ENCODE data around the gene HNRNPL.
A peak's percentile ranks its signal among the peaks of the same experiment; 100 is the strongest.
"Not testable (repeated sequence)": the region's sequence is repeated elsewhere in the genome, so short reads cannot be mapped to it uniquely, and the experiment has no call there.

HNRNPL gene

DNA sequence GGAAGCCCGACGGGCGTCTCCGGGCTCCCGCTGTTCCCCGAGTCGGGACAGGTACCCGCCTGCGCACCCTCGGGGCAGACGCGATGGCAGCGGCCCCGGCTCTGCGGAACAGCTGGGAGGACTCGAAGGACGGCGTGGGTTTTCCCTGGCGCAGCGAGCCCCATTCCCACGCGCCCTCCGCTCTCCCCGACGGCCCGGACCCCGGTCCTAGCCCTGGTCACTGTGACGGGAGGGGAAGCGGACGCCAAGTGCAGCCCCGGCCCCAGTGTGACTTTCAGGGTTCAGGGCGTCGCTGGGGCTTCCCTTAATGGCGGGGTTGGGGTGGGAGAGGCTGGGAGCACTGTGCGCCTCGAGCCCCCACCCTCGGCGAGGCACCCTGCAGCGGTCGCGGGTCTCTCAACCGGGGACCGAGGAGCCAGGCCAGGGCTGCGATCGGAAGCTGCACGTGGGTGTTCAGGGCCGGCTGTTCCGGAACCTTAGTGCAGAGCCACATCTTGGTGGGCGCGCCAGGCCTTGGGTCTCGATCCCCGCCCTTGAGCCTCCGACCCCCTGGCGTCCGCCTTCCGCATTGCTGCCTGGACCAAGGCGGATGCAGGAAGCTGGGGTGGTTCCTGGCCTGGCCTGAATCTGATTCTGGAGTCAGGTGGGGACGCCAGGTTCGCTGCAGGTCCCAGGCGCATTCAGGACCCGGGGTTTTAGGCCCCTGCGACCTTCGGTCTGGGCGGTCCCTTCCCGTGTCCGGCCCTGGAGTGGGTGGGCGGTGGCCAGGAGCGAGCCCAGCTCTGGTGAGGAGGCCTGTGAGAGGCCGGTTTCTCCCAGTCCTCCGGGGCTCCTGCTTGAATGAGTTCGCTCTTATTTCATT, 57.3 kb downstream of the HNRNPL start:
- Histone ChIP-seq H3K27ac (ENCODE audit: low read length) (no peak overlapping the region), H4K20me1 (ENCODE audit: insufficient read depth, low read length) (no peaks in the 10 kb centered on the region), H3K9me3 (ENCODE audit: insufficient read depth, low read length, severe bottlenecking) (no peaks in the 10 kb centered on the region), H3K36me3 (ENCODE audit: insufficient read depth, low read length) (no peaks in the 10 kb centered on the region), H3K9ac (ENCODE audit: low read depth, low read length) (no peak overlapping the region), H3K27me3 (ENCODE audit: insufficient read depth, low read length, poor library complexity) (no peaks in the 10 kb centered on the region), H2AFZ (ENCODE audit: low read depth, low read length) (no peak overlapping the region), H3K4me2 (ENCODE audit: insufficient read depth, low read length) (no peak overlapping the region), H3K4me3 (ENCODE audit: low read depth in 1 of 2, low read length in 2 of 2) (no peak overlapping the region), H3K79me2 (ENCODE audit: insufficient read depth, low read length) (no peaks in the 10 kb centered on the region), H3K4me1 (ENCODE audit: insufficient read depth, low read length) (no peaks in the 10 kb centered on the region)
- DNase-seq (no peak), ATAC-seq (ENCODE audit: insufficient read depth, low read depth) (no peak)
- TF ChIP-seq CTCF (IDR thresholded peaks at IDR 0.05; ENCODE audit: borderline replicate concordance, extremely low read depth, low read length, poor library complexity, severe bottlenecking) (no peak), EZH2 (IDR thresholded peaks at IDR 0.05; ENCODE audit: borderline replicate concordance, low read depth, low read length, severe bottlenecking) (no peak)

GRCh38 chr19:38791451-38792064, 58.2 kb downstream of the HNRNPL start:
- H3K4me3 ChIP-seq (ENCODE audit: low read depth in 1 of 2, low read length in 2 of 2); H3K27ac ChIP-seq (ENCODE audit: low read length); H3K4me1 ChIP-seq (ENCODE audit: insufficient read depth, low read length); H3K9me3 ChIP-seq (ENCODE audit: insufficient read depth, low read length, severe bottlenecking); H3K79me2 ChIP-seq (ENCODE audit: insufficient read depth, low read length); H3K4me2 ChIP-seq (ENCODE audit: insufficient read depth, low read length); H3K27me3 ChIP-seq (ENCODE audit: insufficient read depth, low read length, poor library complexity); DNase-seq; H3K9ac ChIP-seq (ENCODE audit: low read depth, low read length); H3K36me3 ChIP-seq (ENCODE audit: insufficient read depth, low read length); H2AFZ ChIP-seq (ENCODE audit: low read depth, low read length); H4K20me1 ChIP-seq (ENCODE audit: insufficient read depth, low read length): not testable (repeated sequence)
- peak; percentile 82 for ATAC-seq (ENCODE audit: insufficient read depth, low read depth)

DNA sequence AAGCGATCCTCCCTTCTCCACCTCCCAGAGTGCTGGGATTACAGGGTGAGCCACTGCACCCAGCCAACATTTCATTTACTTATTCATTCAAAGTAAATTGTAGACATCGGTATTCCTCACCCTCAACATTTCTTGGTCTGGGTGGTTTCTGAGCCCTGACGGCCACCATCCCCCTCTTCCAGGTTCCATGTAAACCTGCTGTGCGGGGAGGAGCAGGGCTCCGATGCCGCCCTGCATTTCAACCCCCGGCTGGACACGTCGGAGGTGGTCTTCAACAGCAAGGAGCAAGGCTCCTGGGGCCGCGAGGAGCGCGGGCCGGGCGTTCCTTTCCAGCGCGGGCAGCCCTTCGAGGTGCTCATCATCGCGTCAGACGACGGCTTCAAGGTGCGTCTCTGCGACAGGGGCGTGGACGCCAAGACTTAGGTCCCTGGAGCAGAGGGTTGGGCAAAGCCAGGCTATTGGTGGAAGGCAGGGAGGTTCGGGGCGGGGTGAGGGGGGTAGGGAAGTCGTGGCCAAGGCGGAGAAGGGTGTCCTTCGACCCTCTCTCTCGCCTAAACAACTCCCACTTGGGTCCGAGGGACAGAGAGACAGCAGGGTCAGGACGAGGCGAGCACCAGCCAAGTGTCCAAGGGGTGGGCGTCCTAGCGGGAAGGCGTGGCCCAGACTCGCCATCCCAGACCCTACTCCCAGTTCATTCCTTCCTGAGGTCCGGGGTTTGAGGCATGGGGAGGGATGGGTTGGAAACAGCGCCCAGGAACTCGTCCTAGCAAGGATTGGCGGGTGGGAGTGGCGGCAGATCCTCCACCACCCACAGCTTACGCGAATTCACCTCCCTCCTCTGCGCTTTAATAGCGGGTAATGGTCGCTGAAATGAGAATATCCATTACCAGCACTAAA, 59.0 kb downstream of the HNRNPL start:
- DNase-seq; H3K4me1 ChIP-seq (ENCODE audit: insufficient read depth, low read length); H3K36me3 ChIP-seq (ENCODE audit: insufficient read depth, low read length); H3K27me3 ChIP-seq (ENCODE audit: insufficient read depth, low read length, poor library complexity); H4K20me1 ChIP-seq (ENCODE audit: insufficient read depth, low read length); H3K27ac ChIP-seq (ENCODE audit: low read length); ATAC-seq (ENCODE audit: insufficient read depth, low read depth); H2AFZ ChIP-seq (ENCODE audit: low read depth, low read length); H3K79me2 ChIP-seq (ENCODE audit: insufficient read depth, low read length); H3K4me2 ChIP-seq (ENCODE audit: insufficient read depth, low read length); H3K9me3 ChIP-seq (ENCODE audit: insufficient read depth, low read length, severe bottlenecking); H3K4me3 ChIP-seq (ENCODE audit: low read depth in 1 of 2, low read length in 2 of 2); H3K9ac ChIP-seq (ENCODE audit: low read depth, low read length): not testable (repeated sequence)

DNA sequence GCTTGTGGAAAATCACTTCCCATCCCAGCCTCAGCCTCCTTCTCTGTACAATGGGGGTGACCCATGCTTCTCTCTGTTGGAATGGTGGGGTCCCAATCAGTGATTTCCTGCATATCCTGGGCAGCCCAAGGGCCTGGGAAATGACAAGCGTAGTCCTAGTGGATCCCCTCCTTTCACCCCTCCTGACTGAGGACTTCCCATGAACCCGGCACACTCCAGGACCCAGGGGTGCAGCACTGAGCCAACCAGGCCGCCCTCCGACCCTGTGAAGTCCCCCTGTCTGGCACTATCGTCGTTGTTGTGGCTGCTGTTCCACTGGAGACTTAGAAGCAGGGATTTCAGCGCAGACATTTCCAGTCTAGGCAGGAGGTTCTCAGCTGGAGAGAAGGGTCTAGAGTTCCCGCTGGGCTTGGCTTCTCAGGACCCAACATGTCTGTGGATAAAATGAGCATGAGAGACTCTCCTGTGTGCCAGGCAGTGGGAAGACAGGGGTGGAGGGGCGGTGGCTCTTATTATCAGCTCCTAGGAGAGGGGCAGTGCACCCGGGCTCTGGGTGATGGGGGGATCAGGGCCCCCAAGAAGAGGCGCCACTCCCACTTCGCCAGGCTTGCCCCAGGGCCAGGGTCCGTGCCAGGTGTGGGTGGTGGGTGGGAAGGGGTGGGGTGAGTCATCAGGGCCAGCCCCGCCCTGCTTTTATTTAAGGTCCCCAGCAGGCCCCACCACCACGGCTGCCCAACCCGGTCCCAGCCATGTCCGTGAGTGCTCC, 61.1 kb downstream of the HNRNPL start, which contains the start of gene LGALS7B:
Gene LGALS7B (plus strand): TSS at position 723 of the 766 bp plus-strand sequence. CDS start 27 bp downstream, at position 750.
- DNase-seq = no peak
- H3K9me3 ChIP-seq (ENCODE audit: insufficient read depth, low read length, severe bottlenecking) = no peaks in the 10 kb centered on the region
- H3K4me1 ChIP-seq (ENCODE audit: insufficient read depth, low read length) = no peaks in the 10 kb centered on the region
- TF ChIP-seq EZH2 (IDR thresholded peaks at IDR 0.05; ENCODE audit: borderline replicate concordance, low read depth, low read length, severe bottlenecking) = no peak
- no peak for TF ChIP-seq CTCF (IDR thresholded peaks at IDR 0.05; ENCODE audit: borderline replicate concordance, extremely low read depth, low read length, poor library complexity, severe bottlenecking)
- H3K9ac ChIP-seq (ENCODE audit: low read depth, low read length) = no peak within 1 kb of the TSS
- H3K4me3 ChIP-seq (ENCODE audit: low read depth in 1 of 2, low read length in 2 of 2) = no peak within 1 kb of the TSS
- no peaks in the 10 kb centered on the region for H4K20me1 ChIP-seq (ENCODE audit: insufficient read depth, low read length)
- no peaks in the 10 kb centered on the region for H3K27me3 ChIP-seq (ENCODE audit: insufficient read depth, low read length, poor library complexity)
- H3K36me3 ChIP-seq (ENCODE audit: insufficient read depth, low read length) = no peaks in the 10 kb centered on the region
- H3K27ac ChIP-seq (ENCODE audit: low read length) = no peak within 1 kb of the TSS
- H2AFZ ChIP-seq (ENCODE audit: low read depth, low read length) = no peak within 1 kb of the TSS
- H3K4me2 ChIP-seq (ENCODE audit: insufficient read depth, low read length) = no peak within 1 kb of the TSS
- ATAC-seq (ENCODE audit: insufficient read depth, low read depth) = no peak
- H3K79me2 ChIP-seq (ENCODE audit: insufficient read depth, low read length) = no peaks in the 10 kb centered on the region

All from DND-41 (cell line).